HG03097 (cell line): ENCODE data around the gene LCLAT1.

Source experiments
- ATAC-seq: cut with Tn5 transposase; IDR thresholded peaks from one replicate; pipeline ENCODE4 v1.9.1; 2021; ENCODE audit not compliant: unreplicated experiment, low FRiP score

Gene LCLAT1

GRCh38 chr2:30422444-30423040, 24.5 kb upstream of the LCLAT1 start:
- no peak for ATAC-seq

GRCh38 chr2:30424231-30424630, 22.8 kb upstream of the LCLAT1 start:
- ATAC-seq = no peak

- no peak for ATAC-seq
These were observed 21.7 kb upstream of the LCLAT1 start for GRCh38 chr2:30425326-30425725.

DNA sequence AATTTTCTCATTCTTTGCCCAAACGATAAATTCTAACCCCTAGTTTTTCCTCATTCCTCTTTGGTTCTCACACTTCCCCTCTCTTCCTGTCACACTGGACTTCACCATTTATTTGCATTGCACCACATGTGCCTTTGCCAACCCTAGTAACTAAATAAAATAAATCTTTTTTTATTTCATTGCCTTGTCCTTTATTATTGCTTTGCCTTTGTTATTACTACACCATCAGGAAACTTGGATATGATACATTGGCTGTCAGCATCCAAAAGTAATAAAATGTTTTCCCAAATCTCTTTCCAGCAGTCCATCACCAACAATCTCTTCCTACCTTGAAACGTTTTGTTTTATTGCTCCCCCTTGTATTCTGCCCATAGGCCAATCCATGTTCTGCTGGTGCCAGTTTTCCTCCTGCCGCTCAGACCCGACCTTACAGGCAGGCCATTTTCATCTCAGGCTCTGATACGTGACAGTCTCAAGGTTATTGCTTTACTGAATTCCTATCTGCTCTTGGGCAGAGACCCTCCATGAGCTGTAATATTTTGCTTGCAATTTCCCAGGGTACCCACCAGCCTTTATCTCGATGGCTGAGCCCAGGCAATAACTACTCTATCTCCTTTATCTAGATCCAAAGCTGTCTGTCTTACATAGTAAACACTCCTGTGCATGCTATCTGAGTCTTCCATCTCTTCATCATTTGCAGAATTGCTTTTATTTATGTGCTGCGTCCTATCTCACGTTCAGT, 19.3 kb upstream of the LCLAT1 start:
- ATAC-seq = no peak

- no peak for ATAC-seq
These were observed 18.7 kb upstream of the LCLAT1 start for GRCh38 chr2:30428348-30428662.

DNA sequence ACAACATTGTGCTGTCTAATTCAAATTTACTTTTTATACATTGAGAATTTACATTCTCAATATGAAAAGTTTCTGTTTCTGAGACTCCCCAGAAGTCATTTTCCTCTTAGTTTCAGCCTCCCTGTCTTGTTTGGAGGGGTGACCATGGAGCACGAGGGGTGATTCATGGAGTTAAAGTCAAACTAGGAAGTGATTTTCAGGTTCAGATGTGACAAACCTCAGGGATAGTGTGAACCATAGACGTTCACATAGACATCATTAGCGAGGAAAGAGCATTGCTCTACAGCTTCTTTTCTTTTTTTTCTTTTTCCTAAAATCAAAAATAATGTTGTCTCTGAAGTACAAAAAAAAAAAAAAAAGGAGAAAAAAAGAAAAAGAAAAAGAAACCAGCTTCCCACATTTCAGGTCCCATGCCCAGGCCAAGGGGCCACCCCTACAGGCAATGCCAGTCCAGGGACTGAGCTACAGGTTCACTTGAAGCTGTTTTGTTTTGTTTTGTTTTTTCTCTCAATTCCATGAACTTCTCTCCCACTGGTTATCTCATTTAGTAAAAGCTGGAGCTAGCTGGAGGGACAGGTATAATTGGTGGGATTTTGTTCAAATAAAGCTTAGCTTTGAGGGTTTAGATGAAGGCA, 18.1 kb upstream of the LCLAT1 start:
- no peak for ATAC-seq

DNA sequence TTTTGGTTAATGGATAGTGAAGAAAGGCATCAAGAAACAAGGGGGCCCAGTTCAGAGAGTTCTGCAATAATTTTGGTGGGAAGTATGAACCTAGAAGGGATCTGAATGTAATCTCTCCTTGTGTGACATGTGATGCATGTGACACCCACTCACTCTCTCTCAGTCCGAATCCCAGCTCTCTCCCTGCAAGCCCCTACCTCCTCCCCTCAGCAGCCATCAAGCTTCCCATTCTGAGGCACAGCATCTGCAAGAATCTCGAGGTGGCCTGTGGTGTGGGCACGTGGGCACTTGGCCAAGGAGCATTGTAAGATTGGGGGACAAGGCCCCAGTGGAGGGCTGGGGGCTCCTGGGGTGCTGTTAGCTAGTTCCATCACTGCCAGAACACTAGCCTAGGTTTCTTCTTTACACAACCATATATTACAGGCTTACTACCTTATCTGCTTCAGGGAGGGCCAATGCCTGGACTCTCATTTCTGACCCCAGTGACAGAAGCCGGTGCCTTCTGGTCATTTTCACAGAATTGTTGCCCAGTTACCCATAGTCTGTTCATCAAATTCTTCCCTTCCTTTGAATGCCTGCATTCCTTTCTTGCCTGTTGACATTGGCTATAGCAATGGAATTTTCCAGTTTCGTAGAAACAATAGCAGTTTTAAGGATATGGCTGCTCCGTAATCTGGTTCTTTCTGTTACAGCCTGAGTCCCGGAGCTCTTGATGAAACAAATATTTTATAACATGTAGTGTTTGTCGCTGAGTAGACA, 13.3 kb upstream of the LCLAT1 start:
- no peak for ATAC-seq

DNA sequence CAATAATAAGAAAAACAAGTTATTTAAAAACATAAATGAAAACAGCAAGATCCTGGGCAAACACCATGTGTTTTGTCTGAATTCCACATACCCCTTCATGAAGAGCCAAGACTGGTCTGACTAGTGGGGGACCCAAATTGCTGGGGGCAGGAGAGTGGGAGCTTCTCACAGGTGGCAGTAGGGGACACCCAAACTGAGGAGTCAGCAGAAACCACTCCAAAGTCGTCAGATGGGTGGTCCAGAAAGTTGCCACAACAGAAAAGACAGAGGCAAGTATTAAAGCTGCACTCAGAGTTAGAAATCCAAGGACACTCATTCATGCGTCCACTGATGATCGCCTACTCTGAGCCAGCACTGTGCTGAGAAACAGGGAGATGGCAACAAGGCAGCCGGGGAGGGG, 12.3 kb upstream of the LCLAT1 start:
- ATAC-seq = no peak

- ATAC-seq = no peak
These were observed 10.1 kb upstream of the LCLAT1 start for GRCh38 chr2:30436859-30437435.

DNA sequence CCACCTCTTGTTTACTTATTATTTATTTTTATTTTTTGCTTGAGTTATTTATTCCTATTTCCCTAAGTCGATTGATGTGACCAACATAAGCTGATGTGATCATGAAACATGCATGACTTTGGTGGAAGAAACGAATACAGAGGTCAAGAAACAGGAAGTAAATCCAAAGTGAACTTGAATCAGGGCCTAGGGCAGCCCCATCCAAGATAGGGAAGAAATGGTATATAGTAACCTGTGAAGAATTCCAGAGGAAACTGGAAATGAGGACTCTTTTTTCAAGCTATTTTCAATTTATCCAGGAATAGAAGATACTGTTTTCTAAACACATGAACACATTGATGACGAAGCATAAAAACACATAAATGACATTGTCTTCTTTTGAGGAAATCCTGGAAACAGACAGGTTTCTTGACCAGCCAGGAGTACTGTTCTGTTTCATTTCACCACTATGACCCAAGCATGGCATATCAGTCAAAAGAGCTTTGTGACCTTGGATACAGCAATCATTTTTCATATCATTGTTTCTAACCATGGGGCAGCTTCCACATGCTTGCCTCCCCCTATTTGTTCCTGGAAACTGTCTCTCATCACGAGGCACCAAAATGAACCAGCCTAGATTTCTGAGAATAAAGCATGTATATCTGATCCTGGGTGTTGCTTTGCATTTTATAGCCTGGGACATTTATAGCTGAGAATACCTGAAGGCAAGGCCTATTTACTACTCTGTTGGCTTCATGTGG, 9.1 kb upstream of the LCLAT1 start:
- ATAC-seq = no peak

GRCh38 chr2:30439296-30439695, 7.8 kb upstream of the LCLAT1 start:
- ATAC-seq = no peak

- ATAC-seq = no peak
These were observed 7.2 kb upstream of the LCLAT1 start for GRCh38 chr2:30439879-30440278.

- no peak for ATAC-seq
These were observed 6.0 kb upstream of the LCLAT1 start for GRCh38 chr2:30441023-30441422.

GRCh38 chr2:30443081-30443480, 4.0 kb upstream of the LCLAT1 start:
- ATAC-seq = no peak

DNA sequence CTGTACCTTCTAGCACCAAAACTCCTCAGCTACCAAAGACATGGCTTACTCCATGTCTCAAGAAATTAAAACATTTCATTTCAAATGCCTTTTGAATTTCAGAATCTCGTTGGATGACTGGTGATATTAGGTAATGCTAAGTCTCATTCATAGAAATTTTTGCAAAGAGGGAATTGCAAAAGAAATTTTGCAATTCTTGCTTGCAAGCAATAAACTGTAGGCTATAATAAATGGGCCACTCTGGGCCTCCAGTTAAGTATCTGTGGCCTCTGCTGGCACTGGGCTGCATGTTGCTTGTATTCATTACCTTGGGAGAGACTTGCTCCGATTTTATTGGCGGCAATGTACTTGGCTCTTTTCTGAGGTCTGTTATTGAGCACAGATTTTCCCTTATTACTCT, 2.8 kb upstream of the LCLAT1 start:
- no peak for ATAC-seq

- no peak for ATAC-seq
These were observed 1.7 kb upstream of the LCLAT1 start for GRCh38 chr2:30445266-30445821.

GRCh38 chr2:30446602-30447148, 371 bp upstream of the LCLAT1 start:
- ATAC-seq = no peak

- no peak for ATAC-seq
These were observed 1.3 kb downstream of the LCLAT1 start for GRCh38 chr2:30448308-30448707.

GRCh38 chr2:30448866-30449265, 1.8 kb downstream of the LCLAT1 start:
- ATAC-seq = no peak

DNA sequence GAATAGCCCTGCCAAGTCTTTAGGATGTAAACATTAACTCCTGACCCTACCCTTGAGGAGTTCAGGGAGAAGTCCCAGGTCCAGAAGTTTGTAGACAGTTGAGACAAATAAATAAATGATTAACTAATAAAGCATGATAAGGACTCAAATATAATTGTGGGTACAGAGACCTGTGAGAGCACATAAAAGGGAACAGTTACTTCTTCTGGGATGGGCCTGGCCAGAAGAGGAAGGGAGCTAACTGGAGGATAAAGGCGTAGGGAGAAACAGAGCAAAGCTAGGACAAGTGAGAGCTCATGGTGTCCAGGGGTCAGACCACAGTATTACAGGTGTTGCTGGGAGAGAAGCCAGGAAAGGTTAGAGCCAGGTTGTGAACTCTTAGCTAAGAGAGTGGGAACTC, 3.0 kb downstream of the LCLAT1 start:
- ATAC-seq = no peak
